Neural progenitor cell (in vitro differentiated cells): ENCODE data around the gene PTPRK. TPM values are rescaled to one million over a fixed set of nuclear protein-coding genes. Genes with fewer than 3 reads are reported as not detected.

Experiments used
- DNase-seq: peaks from one replicate; pipeline ENCODE4 v3.0.0-alpha.2; 2016; ENCODE audit warnings: low spot score
- H2AFZ ChIP-seq: fragments of 200-600 bp; sonication (generic); replicated peaks from 2 replicates; pipeline ENCODE4 v1.6.1; 2016; ENCODE audit warnings: antibody characterized with exemption
- H3F3A ChIP-seq: fragments of 200-600 bp; sonication (generic); 2 replicates; pipeline ENCODE4 v1.6.1; 2016; ENCODE audit warnings: antibody characterized with exemption, low read depth
- H3K27ac ChIP-seq: fragments of 200-600 bp; sonication (generic); 2 replicates; pipeline ENCODE4 v1.5.1; 2016; ENCODE audit warnings: mild to moderate bottlenecking
- H3K27me3 ChIP-seq: fragments of 200-600 bp; sonication (generic); 2 replicates; pipeline ENCODE4 v1.6.1; 2016; ENCODE audit warnings: mild to moderate bottlenecking, moderate library complexity
- H3K36me3 ChIP-seq: fragments of 200-600 bp; sonication (generic); 2 replicates; pipeline ENCODE4 v1.5.1; 2016
- H3K4me1 ChIP-seq: fragments of 200-600 bp; sonication (generic); 2 replicates; pipeline ENCODE4 v1.6.1; 2016; ENCODE audit warnings: mixed run types
- H3K4me2 ChIP-seq: fragments of 200-600 bp; sonication (generic); 2 replicates; pipeline ENCODE4 v1.6.1; 2016
- H3K4me3 ChIP-seq: fragments of 200-600 bp; sonication (generic); 2 replicates; pipeline ENCODE4 v1.5.1; 2016
- H3K79me2 ChIP-seq: fragments of 200-600 bp; sonication (generic); 2 replicates; pipeline ENCODE4 v1.6.1; 2016; ENCODE audit warnings: low read depth
- H3K9ac ChIP-seq: fragments of 200-600 bp; sonication (generic); 2 replicates; pipeline ENCODE4 v1.6.1; 2016
- H3K9me3 ChIP-seq: fragments of 200-600 bp; sonication (generic); 2 replicates; pipeline ENCODE4 v1.5.1; 2016; ENCODE audit warnings: low read depth
- H4K20me1 ChIP-seq: fragments of 200-600 bp; sonication (generic); 2 replicates; pipeline ENCODE4 v1.6.1; 2016; ENCODE audit warnings: low read depth
- H3K27ac Mint-ChIP-seq: 3 replicates; pipeline ENCODE4 v1.8.0; 2021; ENCODE audit warnings: mixed read lengths
- H3K27me3 Mint-ChIP-seq: 2 replicates; pipeline ENCODE4 v1.8.0; 2022; ENCODE audit warnings: low read depth, mild to moderate bottlenecking, inconsistent platforms, moderate library complexity, mixed read lengths; ENCODE audit not compliant: insufficient read depth
- H3K36me3 Mint-ChIP-seq: 3 replicates; pipeline ENCODE4 v1.8.0; 2021; ENCODE audit warnings: mixed read lengths
- H3K4me1 Mint-ChIP-seq: 3 replicates; pipeline ENCODE4 v1.8.0; 2021; ENCODE audit warnings: mixed read lengths
- H3K4me3 Mint-ChIP-seq: 3 replicates; pipeline ENCODE4 v1.8.0; 2021; ENCODE audit warnings: mild to moderate bottlenecking, moderate library complexity, mixed read lengths
- H3K9me3 Mint-ChIP-seq: 3 replicates; pipeline ENCODE4 v1.8.0; 2020; ENCODE audit warnings: mixed read lengths
- CTCF ChIP-seq: fragments of 200-600 bp; sonication (generic); IDR thresholded peaks from 2 replicates; pipeline ENCODE4 v1.5.1; 2017; ENCODE audit warnings: antibody characterized with exemption, mild to moderate bottlenecking
- EZH2 ChIP-seq: fragments of 200-600 bp; sonication (generic); IDR thresholded peaks from 2 replicates; pipeline ENCODE4 v1.6.1; 2017; ENCODE audit warnings: antibody characterized with exemption, mild to moderate bottlenecking, moderate library complexity
- EZH2phosphoT487 ChIP-seq: fragments of 200-600 bp; sonication (generic); IDR thresholded peaks from 2 replicates; pipeline ENCODE4 v1.6.1; 2017; ENCODE audit warnings: antibody characterized with exemption
- total RNA-seq: library from RNA; depleted of rRNA; stranded (reverse); fragments of >200 nt; gene quantifications from 2 replicates; pipeline ENCODE4 v1.2.3, GENCODE V29; 2015; ENCODE audit warnings: low replicate concordance

The PTPRK gene
- total RNA-seq, 1 donor from 2014 or later, result 35.0 TPM

- Histone ChIP-seq H3K4me2 (no peak overlapping the region), H3K9me3 (no peaks in the 10 kb centered on the region), H3K4me3 (no peak overlapping the region), H4K20me1 (peaks cover 27% of the 10 kb centered on the region), H3K36me3 (no peaks in the 10 kb centered on the region), H2AFZ (no peak overlapping the region), H3K79me2 (peaks cover 93% of the 10 kb centered on the region), H3K27me3 (no peaks in the 10 kb centered on the region), H3F3A (no peaks in the 10 kb centered on the region), H3K4me1 (peaks cover 10% of the 10 kb centered on the region), H3K27ac (no peak overlapping the region), H3K9ac (no peak overlapping the region)
- H3K27me3 Mint-ChIP-seq, result no peaks in the 10 kb centered on the region
- no peak for TF ChIP-seq EZH2
- no peak for TF ChIP-seq EZH2phosphoT487
- TF ChIP-seq CTCF, result no peak
- DNase-seq, result no peak
- H3K9me3 Mint-ChIP-seq, result no peaks in the 10 kb centered on the region
- no peak overlapping the region for H3K4me3 Mint-ChIP-seq
- H3K4me1 Mint-ChIP-seq, result peaks cover 11% of the 10 kb centered on the region
- H3K36me3 Mint-ChIP-seq, result peaks cover under 1% of the 10 kb centered on the region
- H3K27ac Mint-ChIP-seq, result no peak overlapping the region
Measured at GRCh38 chr6:128504003-128504654, 16.3 kb downstream of the PTPRK start.

GRCh38 chr6:128500749-128501600 is 19.4 kb downstream of the PTPRK start:
- DNase-seq, result no peak
- H3K27ac ChIP-seq, result no peak overlapping the region
- Mint-ChIP-seq H3K9me3 (no peaks in the 10 kb centered on the region), H3K4me3 (no peak overlapping the region), H3K36me3 (peaks cover 2% of the 10 kb centered on the region), H3K27ac (no peak overlapping the region), H3K27me3 (no peaks in the 10 kb centered on the region), H3K4me1 (peaks cover 15% of the 10 kb centered on the region)
- no peak overlapping the region for H2AFZ ChIP-seq
- TF ChIP-seq EZH2, result no peak
- no peak for TF ChIP-seq CTCF
- TF ChIP-seq EZH2phosphoT487, result no peak
- no peak overlapping the region for H3K4me3 ChIP-seq
- no peaks in the 10 kb centered on the region for H3F3A ChIP-seq
- peaks cover 14% of the 10 kb centered on the region for H4K20me1 ChIP-seq
- no peaks in the 10 kb centered on the region for H3K27me3 ChIP-seq
- no peak overlapping the region for H3K9ac ChIP-seq
- H3K36me3 ChIP-seq, result no peaks in the 10 kb centered on the region
- no peak overlapping the region for H3K4me2 ChIP-seq
- H3K4me1 ChIP-seq, result peaks cover 21% of the 10 kb centered on the region
- peaks cover 81% of the 10 kb centered on the region for H3K79me2 ChIP-seq
- no peaks in the 10 kb centered on the region for H3K9me3 ChIP-seq

GRCh38 chr6:128500014-128500413 is 20.4 kb downstream of the PTPRK start:
- H3F3A ChIP-seq, result peaks cover 3% of the 10 kb centered on the region
- H3K9me3 Mint-ChIP-seq, result no peaks in the 10 kb centered on the region
- H3K27me3 Mint-ChIP-seq, result no peaks in the 10 kb centered on the region
- no peak overlapping the region for H2AFZ ChIP-seq
- no peaks in the 10 kb centered on the region for H3K36me3 ChIP-seq
- no peak for TF ChIP-seq EZH2phosphoT487
- no peak overlapping the region for H3K4me3 Mint-ChIP-seq
- no peaks in the 10 kb centered on the region for H3K9me3 ChIP-seq
- H4K20me1 ChIP-seq, result peaks cover 14% of the 10 kb centered on the region
- no peak overlapping the region for H3K27ac Mint-ChIP-seq
- H3K27me3 ChIP-seq, result no peaks in the 10 kb centered on the region
- H3K36me3 Mint-ChIP-seq, result peaks cover 2% of the 10 kb centered on the region
- H3K27ac ChIP-seq, result no peak overlapping the region
- peaks cover 17% of the 10 kb centered on the region for H3K4me1 Mint-ChIP-seq
- peaks cover 28% of the 10 kb centered on the region for H3K4me1 ChIP-seq
- H3K4me3 ChIP-seq, result no peak overlapping the region
- peaks cover 76% of the 10 kb centered on the region for H3K79me2 ChIP-seq
- DNase-seq, result no peak
- H3K9ac ChIP-seq, result no peak overlapping the region
- no peak overlapping the region for H3K4me2 ChIP-seq
